CD4-positive, alpha-beta memory T cell (primary cell): ENCODE results near the gene ZP2. TPM values are rescaled to one million over a fixed set of nuclear protein-coding genes. Genes with fewer than 3 reads are reported as not detected.

ENCODE experiments used
- CTCF ChIA-PET: fragments of 350-600 bp; sonication (Branson Sonifier 250); formaldehyde crosslinking; loops from one replicate; lab custom pipeline; 2021; ENCODE audit warnings: inconsistent platforms; ENCODE audit not compliant: partially characterized antibody; lab: Charles Lee
- POLR2A ChIA-PET: fragments of 350-600 bp; sonication (Branson Sonifier 250); formaldehyde crosslinking; loops from one replicate; lab custom pipeline; 2021; ENCODE audit not compliant: partially characterized antibody; lab: Charles Lee
- DNase-seq, 5 donors: peaks; one replicate each; pipeline versions ENCODE4 v3.0.0 to v3.0.0-alpha.2; 2020 to 2022; ENCODE audit warnings: mixed read lengths in 1 of 5
- H3K27ac ChIP-seq: one replicate; pipeline ENCODE4 v1.7.0; 2013; ENCODE audit warnings: low read depth, low read length
- H3K27me3 ChIP-seq: 2 replicates; pipeline ENCODE4 v1.7.0; 2013; ENCODE audit warnings: mild to moderate bottlenecking, low read length, moderate library complexity; ENCODE audit not compliant: insufficient read depth
- H3K36me3 ChIP-seq: 2 replicates; pipeline ENCODE4 v1.7.0; 2013; ENCODE audit warnings: mild to moderate bottlenecking, low read length, moderate library complexity; ENCODE audit not compliant: insufficient read depth
- H3K4me1 ChIP-seq: 2 replicates; pipeline ENCODE4 v1.7.0; 2013; ENCODE audit warnings: mild to moderate bottlenecking, low read length, moderate library complexity; ENCODE audit not compliant: insufficient read depth
- H3K4me3 ChIP-seq, 2 donors: one replicate each; pipeline ENCODE4 v1.7.0; 2013; ENCODE audit warnings: low read length in 2 of 2, mild to moderate bottlenecking in 1 of 2
- H3K9me3 ChIP-seq, 2 donors: one replicate each; pipeline ENCODE4 v1.7.0; 2013; ENCODE audit warnings: low read length in 2 of 2, control low read depth in 1 of 2; ENCODE audit not compliant: control insufficient read depth in 1 of 2
- H3K27ac Mint-ChIP-seq, 7 donors: one replicate each; pipeline ENCODE4 v1.8.0; 2020 to 2021; ENCODE audit warnings: mixed read lengths in 7 of 7, mild to moderate bottlenecking in 6 of 7, inconsistent platforms in 3 of 7, moderate library complexity in 3 of 7
- H3K27me3 Mint-ChIP-seq, 2 donors: one replicate each; pipeline ENCODE4 v1.8.0; 2020 to 2021; ENCODE audit warnings: mixed read lengths in 2 of 2
- H3K36me3 Mint-ChIP-seq, 2 donors: one replicate each; pipeline ENCODE4 v1.8.0; 2020 to 2021; ENCODE audit warnings: mixed read lengths in 2 of 2, inconsistent platforms in 1 of 2, mild to moderate bottlenecking in 1 of 2
- H3K4me1 Mint-ChIP-seq, 4 donors: one replicate each; pipeline ENCODE4 v1.8.0; 2020 to 2021; ENCODE audit warnings: mixed read lengths in 4 of 4, mild to moderate bottlenecking in 1 of 4
- H3K4me3 Mint-ChIP-seq, 8 donors: one replicate each; pipeline ENCODE4 v1.8.0; 2020 to 2021; ENCODE audit warnings: mixed read lengths in 8 of 8, mild to moderate bottlenecking in 7 of 8, moderate library complexity in 6 of 8, inconsistent platforms in 3 of 8
- H3K9me3 Mint-ChIP-seq, 8 donors: one replicate each; pipeline ENCODE4 v1.8.0; 2020 to 2021; ENCODE audit warnings: mixed read lengths in 8 of 8, mild to moderate bottlenecking in 5 of 8, inconsistent platforms in 3 of 8, moderate library complexity in 1 of 8
- intact Hi-C: fragments of 100-400 bp; cut with micrococcal nuclease; formaldehyde crosslinking; loops from one replicate; pipeline ENCODE4 v1.15.1; 2023
- polyA plus RNA-seq, 2 donors: library from polyadenylated mRNA; unstranded; fragments of 300-500 nt; fragmentation: Illumina TruSeq; gene quantifications; one replicate each; pipeline ENCODE4 v1.2.3, GENCODE V29; 2021
- total RNA-seq, 2 experiments: library from RNA; stranded (reverse); gene quantifications; one replicate each; pipeline ENCODE4 v1.2.3, GENCODE V29; 2021

ZP2 gene
- total and polyA plus RNA-seq, 4 experiments from 2014 or later, result not detected

DNA sequence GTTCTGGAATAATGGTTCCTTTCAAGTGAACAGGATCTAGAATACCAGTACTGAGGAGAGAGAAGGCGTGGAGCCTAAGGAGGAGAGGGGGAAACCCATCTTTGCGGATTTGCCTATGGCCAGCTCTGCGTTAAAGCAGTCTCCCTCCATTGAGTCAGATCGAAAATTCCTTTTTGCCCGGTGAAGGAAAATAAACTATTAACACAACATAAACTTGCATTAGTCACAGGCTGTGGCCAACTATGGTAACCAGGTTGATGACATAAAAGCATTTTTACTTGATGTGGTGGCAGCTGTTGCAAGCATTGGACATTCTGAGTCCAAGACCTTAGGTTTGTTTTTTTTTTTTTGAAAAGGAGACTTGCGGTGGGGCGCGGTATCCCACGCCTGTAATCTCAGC lies 44.0 kb downstream of the ZP2 start:
- peaks cover 16% of the 10 kb centered on the region for H3K36me3 ChIP-seq
- no peaks in the 10 kb centered on the region for H3K27me3 ChIP-seq
- H3K9me3 ChIP-seq, result no peaks in the 10 kb centered on the region
- H3K4me3 Mint-ChIP-seq, result no peak overlapping the region
- no peaks in the 10 kb centered on the region for H3K4me1 ChIP-seq
- DNase-seq, result no peak
- H3K4me1 Mint-ChIP-seq, result peaks cover 4 to 7% (median 5%) of the 10 kb centered on the region in 4 donors
- H3K4me3 ChIP-seq, result no peak overlapping the region
- no peaks in the 10 kb centered on the region for H3K9me3 Mint-ChIP-seq
- peaks cover 37 to 59% of the 10 kb centered on the region in 2 donors for H3K36me3 Mint-ChIP-seq
- H3K27me3 Mint-ChIP-seq, result no peaks in the 10 kb centered on the region
- ChIA-PET POLR2A (interaction anchor here (1.5 kb wide), 1 partner anchor 8 kb away, joined by 4 read pairs; the partner anchor contains the start of gene LDAF1), CTCF (interaction anchor here (2.0 kb wide), 1 partner anchor 8 kb away, joined by 8 read pairs; the partner anchor contains the start of gene LDAF1)
- H3K27ac Mint-ChIP-seq, result no peak overlapping the region
- intact Hi-C loops, result no loop called here
- H3K27ac ChIP-seq, result no peak overlapping the region

GRCh38 chr16:21166561-21166961 lies 44.8 kb downstream of the ZP2 start:
- Mint-ChIP-seq H3K27me3 (no peaks in the 10 kb centered on the region), H3K4me3 (no peak overlapping the region), H3K4me1 (peaks cover 4 to 12% (median 8%) of the 10 kb centered on the region in 4 donors), H3K9me3 (no peaks in the 10 kb centered on the region), H3K27ac (peak overlapping the region in 1 of 7 donors; percentile 44), H3K36me3 (peaks cover 38 to 56% of the 10 kb centered on the region in 2 donors)
- no peak for DNase-seq
- no peaks in the 10 kb centered on the region for H3K4me1 ChIP-seq
- ChIA-PET CTCF (no interaction called here), POLR2A (no interaction called here)
- intact Hi-C loops, result no loop called here
- H3K36me3 ChIP-seq, result peaks cover 16% of the 10 kb centered on the region
- H3K27ac ChIP-seq, result no peak overlapping the region
- no peaks in the 10 kb centered on the region for H3K9me3 ChIP-seq
- H3K4me3 ChIP-seq, result no peak overlapping the region
- no peaks in the 10 kb centered on the region for H3K27me3 ChIP-seq

- Histone ChIP-seq H3K27ac (no peak overlapping the region), H3K4me3 (no peak overlapping the region), H3K27me3 (no peaks in the 10 kb centered on the region), H3K4me1 (peaks cover 3% of the 10 kb centered on the region), H3K36me3 (peaks cover 6% of the 10 kb centered on the region), H3K9me3 (no peaks in the 10 kb centered on the region)
- intact Hi-C loops, result no loop called here
- H3K9me3 Mint-ChIP-seq, result no peaks in the 10 kb centered on the region
- H3K27me3 Mint-ChIP-seq, result no peaks in the 10 kb centered on the region
- no peak for DNase-seq
- peaks cover 8 to 25% (median 11%) of the 10 kb centered on the region in 4 donors for H3K4me1 Mint-ChIP-seq
- ChIA-PET POLR2A (no interaction called here), CTCF (no interaction called here)
- peaks cover 27 to 52% of the 10 kb centered on the region in 2 donors for H3K36me3 Mint-ChIP-seq
- H3K27ac Mint-ChIP-seq, result peak overlapping the region in 1 of 7 donors; percentile 42
- H3K4me3 Mint-ChIP-seq, result no peak overlapping the region
Observed at GRCh38 chr16:21164521-21165168, 46.7 kb downstream of the ZP2 start.

- H3K27ac Mint-ChIP-seq, result peak overlapping the region in 1 of 7 donors; percentile 0
Observed at GRCh38 chr16:21163576-21163975, 47.8 kb downstream of the ZP2 start.

DNA sequence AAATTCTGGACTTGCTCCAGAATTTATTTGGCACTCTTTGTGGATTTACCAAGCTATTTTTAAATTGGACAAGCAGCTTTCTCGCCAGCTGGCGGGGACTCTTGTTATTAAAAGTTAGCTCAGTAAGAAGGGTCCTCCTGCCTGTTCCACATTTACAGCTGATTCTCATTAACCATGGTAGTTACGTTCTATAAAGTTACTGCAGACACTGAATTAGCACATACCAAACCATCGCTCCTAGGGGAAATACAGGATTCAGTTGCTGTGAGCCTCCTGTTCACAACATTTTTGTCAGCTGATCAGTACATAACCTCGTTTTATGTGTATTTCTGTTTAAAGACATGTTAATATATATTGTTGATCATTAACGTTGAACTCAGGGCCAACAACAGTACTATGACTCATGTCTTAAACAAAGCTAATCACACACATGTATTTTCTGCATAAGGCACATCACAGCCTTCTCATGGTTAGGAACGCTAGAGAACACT lies 48.7 kb downstream of the ZP2 start:
- no peaks in the 10 kb centered on the region for H3K9me3 ChIP-seq
- no peak for DNase-seq
- H3K36me3 ChIP-seq, result peaks cover 6% of the 10 kb centered on the region
- ChIA-PET CTCF (interaction anchor here (0.6 kb wide), 1 partner anchor 392 kb away, joined by 3 read pairs; no protein-coding TSS in a partner anchor), POLR2A (no interaction called here)
- no peak overlapping the region for H3K27ac ChIP-seq
- H3K4me3 Mint-ChIP-seq, result no peak overlapping the region
- H3K27me3 Mint-ChIP-seq, result no peaks in the 10 kb centered on the region
- H3K27ac Mint-ChIP-seq, result no peak overlapping the region
- H3K9me3 Mint-ChIP-seq, result no peaks in the 10 kb centered on the region
- H3K4me1 ChIP-seq, result peaks cover 16% of the 10 kb centered on the region
- intact Hi-C loops, result no loop called here
- peaks cover 27 to 52% of the 10 kb centered on the region in 2 donors for H3K36me3 Mint-ChIP-seq
- peaks cover 18 to 44% (median 20%) of the 10 kb centered on the region in 4 donors for H3K4me1 Mint-ChIP-seq
- H3K27me3 ChIP-seq, result no peaks in the 10 kb centered on the region
- no peak overlapping the region for H3K4me3 ChIP-seq

More at GRCh38 chr16:21163576-21163975, 47.8 kb downstream of the ZP2 start:
- Histone ChIP-seq H3K4me3 (no peak overlapping the region), H3K36me3 (peaks cover 6% of the 10 kb centered on the region), H3K27me3 (no peaks in the 10 kb centered on the region), H3K27ac (no peak overlapping the region), H3K9me3 (no peaks in the 10 kb centered on the region), H3K4me1 (peaks cover 10% of the 10 kb centered on the region)
- H3K27me3 Mint-ChIP-seq, result no peaks in the 10 kb centered on the region
- ChIA-PET POLR2A (no interaction called here), CTCF (no interaction called here)
- no peaks in the 10 kb centered on the region for H3K9me3 Mint-ChIP-seq
- intact Hi-C loops, result no loop called here
- H3K36me3 Mint-ChIP-seq, result peaks cover 27 to 52% of the 10 kb centered on the region in 2 donors
- DNase-seq, result no peak
- no peak overlapping the region for H3K4me3 Mint-ChIP-seq
- peaks cover 13 to 35% (median 14%) of the 10 kb centered on the region in 4 donors for H3K4me1 Mint-ChIP-seq

DNA sequence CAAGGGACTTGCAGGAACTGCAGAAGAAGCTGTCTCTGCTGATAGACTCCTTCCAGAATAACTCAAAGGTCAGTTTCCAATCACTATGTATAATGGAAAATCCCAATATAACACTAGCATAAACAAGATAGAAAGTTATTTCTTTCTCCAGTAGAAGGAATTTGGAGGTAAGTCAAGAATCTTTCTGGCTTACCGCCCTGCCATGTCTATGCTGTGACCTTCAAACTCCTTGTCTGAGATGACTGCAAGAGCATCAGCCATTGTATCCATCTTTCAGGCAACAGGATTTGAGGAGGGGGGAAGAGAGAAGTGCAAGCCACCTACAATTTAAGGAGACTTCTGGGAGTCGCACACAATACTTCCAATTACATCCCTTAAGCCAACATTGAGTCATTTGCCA lies 50.2 kb downstream of the ZP2 start:
- DNase-seq, result no peak
- no peak overlapping the region for H3K4me3 ChIP-seq
- peak overlapping the region in 2 of 7 donors; percentile 1 to 42 for H3K27ac Mint-ChIP-seq
- CTCF ChIA-PET, result no interaction called here
- H3K9me3 ChIP-seq, result no peaks in the 10 kb centered on the region
- no peaks in the 10 kb centered on the region for H3K9me3 Mint-ChIP-seq
- intact Hi-C loops, result no loop called here
- H3K4me1 Mint-ChIP-seq, result peaks cover 20 to 51% (median 22%) of the 10 kb centered on the region in 4 donors
- peaks cover 6% of the 10 kb centered on the region for H3K36me3 ChIP-seq
- H3K27ac ChIP-seq, result no peak overlapping the region
- H3K27me3 Mint-ChIP-seq, result no peaks in the 10 kb centered on the region
- H3K4me1 ChIP-seq, result peaks cover 17% of the 10 kb centered on the region
- POLR2A ChIA-PET, result no interaction called here
- no peak overlapping the region for H3K4me3 Mint-ChIP-seq
- H3K27me3 ChIP-seq, result no peaks in the 10 kb centered on the region
- H3K36me3 Mint-ChIP-seq, result peaks cover 18 to 42% of the 10 kb centered on the region in 2 donors

DNA sequence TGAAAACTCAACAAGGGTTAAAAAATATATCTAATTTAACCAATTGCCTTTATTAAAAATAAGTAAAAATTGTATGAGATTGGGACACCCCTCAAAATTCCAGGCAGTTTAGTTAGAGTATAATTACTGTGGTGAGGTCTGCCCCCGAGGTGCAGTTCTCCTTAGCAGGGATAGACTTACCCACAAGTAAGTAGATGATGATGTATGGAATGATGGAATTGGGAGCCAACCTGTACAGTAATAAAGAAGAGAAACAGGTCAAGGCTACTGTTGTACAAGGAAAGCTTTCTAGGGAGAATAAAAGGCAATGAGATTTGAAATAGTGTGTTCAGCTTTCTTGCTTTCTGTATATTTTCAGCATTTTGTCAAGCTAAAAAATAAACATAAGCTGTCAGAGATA lies 51.1 kb downstream of the ZP2 start:
- Histone ChIP-seq H3K4me3 (no peak overlapping the region), H3K4me1 (peaks cover 17% of the 10 kb centered on the region), H3K36me3 (peaks cover 6% of the 10 kb centered on the region), H3K9me3 (no peaks in the 10 kb centered on the region), H3K27ac (no peak overlapping the region), H3K27me3 (no peaks in the 10 kb centered on the region)
- intact Hi-C loops, result no loop called here
- ChIA-PET CTCF (interaction anchor here (0.8 to 1.0 kb wide), 3 partner anchors 16 to 1786 kb away, joined by 3 read pairs; no protein-coding TSS in a partner anchor), POLR2A (no interaction called here)
- Mint-ChIP-seq H3K36me3 (peaks cover 15 to 39% of the 10 kb centered on the region in 2 donors), H3K27me3 (no peaks in the 10 kb centered on the region), H3K27ac (peak overlapping the region in 4 of 7 donors; percentile 21 to 81 (median 38)), H3K4me3 (peak overlapping the region in 1 of 8 donors; percentile 25), H3K9me3 (no peaks in the 10 kb centered on the region), H3K4me1 (peaks cover 17 to 51% (median 22%) of the 10 kb centered on the region in 4 donors)
- DNase-seq, result no peak
